PC-3 (cell line): ENCODE measurements around the gene TBL3. TPM values are rescaled to one million over a fixed set of nuclear protein-coding genes. Genes with fewer than 3 reads are reported as not detected.
"Not testable (repeated sequence)": the region's sequence is repeated elsewhere in the genome, so short reads cannot be mapped to it uniquely, and the experiment has no call there.

Source experiments
- ATAC-seq: fragments of 200-7000 bp; cut with Tn5 transposase; 2 replicates; pipeline ENCODE4 v1.9.1; 2020; ENCODE audit warnings: mild to moderate bottlenecking, moderate library complexity
- BruUV-seq: library from RNA; stranded (reverse); fragments of 400-500 nt; replicated peaks from 2 replicates; lab custom pipeline; 2021; lab: Mats Ljungman, UMichigan
- CTCF ChIA-PET: fragments of 300-600 bp; sonication (Branson Sonifier 250); formaldehyde crosslinking; loops from one replicate; lab custom pipeline; 2022; ENCODE audit warnings: antibody characterized with exemption; lab: Charles Lee
- POLR2A ChIA-PET: fragments of 300-600 bp; sonication (Branson Sonifier 250); formaldehyde crosslinking; loops from one replicate; lab custom pipeline; 2022; ENCODE audit warnings: antibody characterized with exemption; ENCODE audit not compliant: unreplicated experiment; lab: Charles Lee
- DNase-seq: peaks from one replicate; pipeline ENCODE4 v3.0.0-alpha.2; 2015
- H2AFZ ChIP-seq: fragments of 300-600 bp; sonication (generic); 2 replicates; pipeline ENCODE4 v1.6.0; 2016; ENCODE audit warnings: antibody characterized with exemption, low read length
- H3F3A ChIP-seq: fragments of 300-600 bp; sonication (generic); one replicate; pipeline ENCODE4 v1.6.0; 2017; ENCODE audit warnings: antibody characterized with exemption, low read length, control low read depth, mild to moderate bottlenecking; ENCODE audit not compliant: unreplicated experiment
- H3K27ac ChIP-seq: fragments of 300-600 bp; sonication (generic); 2 replicates; pipeline ENCODE4 v1.5.1; 2016; ENCODE audit warnings: mild to moderate bottlenecking, low read length
- H3K27me3 ChIP-seq: fragments of 300-600 bp; sonication (generic); 2 replicates; pipeline ENCODE4 v1.6.1; 2016; ENCODE audit warnings: low read length, mixed read lengths
- H3K36me3 ChIP-seq: fragments of 300-600 bp; sonication (generic); 2 replicates; pipeline ENCODE4 v1.6.1; 2016; ENCODE audit warnings: low read depth, mixed run types, low read length, mixed read lengths
- H3K4me1 ChIP-seq: fragments of 300-600 bp; sonication (generic); 2 replicates; pipeline ENCODE4 v1.5.1; 2016; ENCODE audit warnings: low read length; ENCODE audit not compliant: insufficient read depth
- H3K4me2 ChIP-seq: fragments of 300-600 bp; sonication (generic); 2 replicates; pipeline ENCODE4 v1.6.0; 2016; ENCODE audit warnings: low read length
- H3K4me3 ChIP-seq: fragments of 300-600 bp; sonication (generic); 2 replicates; pipeline ENCODE4 v1.5.1; 2016; ENCODE audit warnings: mild to moderate bottlenecking, low read length, mixed read lengths
- H3K79me2 ChIP-seq: fragments of 300-600 bp; sonication (generic); 2 replicates; pipeline ENCODE4 v1.6.1; 2017; ENCODE audit warnings: low read length, mixed read lengths
- H3K9ac ChIP-seq: fragments of 300-600 bp; sonication (generic); 2 replicates; pipeline ENCODE4 v1.6.0; 2016; ENCODE audit warnings: mild to moderate bottlenecking, low read length
- H3K9me2 ChIP-seq: fragments of 300-600 bp; sonication (generic); replicated peaks from 2 replicates; pipeline ENCODE4 v1.6.1; 2016; ENCODE audit warnings: mixed run types, low read length, mixed read lengths
- H3K9me3 ChIP-seq: fragments of 300-600 bp; sonication (generic); 2 replicates; pipeline ENCODE4 v1.6.1; 2016; ENCODE audit warnings: low read length, mixed read lengths
- H4K20me1 ChIP-seq: fragments of 300-600 bp; sonication (generic); 2 replicates; pipeline ENCODE4 v1.6.1; 2016; ENCODE audit warnings: low read length, mixed read lengths
- CTCF ChIP-seq: fragments of 300-600 bp; sonication (generic); conservative IDR thresholded peaks from 2 replicates; pipeline ENCODE4 v1.5.1; 2017; ENCODE audit warnings: antibody characterized with exemption, low read depth, mild to moderate bottlenecking, low read length
- EZH2 ChIP-seq: fragments of 300-600 bp; sonication (generic); IDR thresholded peaks from one replicate; pipeline ENCODE4 v1.6.1; 2017; ENCODE audit warnings: antibody characterized with exemption, mild to moderate bottlenecking, low read length; ENCODE audit not compliant: unreplicated experiment
- EZH2phosphoT487 ChIP-seq: fragments of 300-600 bp; sonication (generic); IDR thresholded peaks from 2 replicates; pipeline ENCODE4 v1.6.1; 2018; ENCODE audit warnings: mild to moderate bottlenecking, antibody characterized with exemption, low read length, borderline replicate concordance
- intact Hi-C: fragments of 100-400 bp; cut with micrococcal nuclease; formaldehyde crosslinking; loops from 2 replicates; pipeline ENCODE4 v1.9.0; 2023
- total RNA-seq: library from RNA; depleted of rRNA; stranded (reverse); fragments of >200 nt; gene quantifications from 2 replicates; pipeline ENCODE4 v1.2.3, GENCODE V29; 2014

Gene TBL3
- total RNA-seq, 1 experiment from 2014 or later = 71.5 TPM

- POLR2A ChIA-PET = no interaction called here
These were observed 10.9 kb upstream of the TBL3 start for GRCh38 chr16:1960665-1961630.

DNA sequence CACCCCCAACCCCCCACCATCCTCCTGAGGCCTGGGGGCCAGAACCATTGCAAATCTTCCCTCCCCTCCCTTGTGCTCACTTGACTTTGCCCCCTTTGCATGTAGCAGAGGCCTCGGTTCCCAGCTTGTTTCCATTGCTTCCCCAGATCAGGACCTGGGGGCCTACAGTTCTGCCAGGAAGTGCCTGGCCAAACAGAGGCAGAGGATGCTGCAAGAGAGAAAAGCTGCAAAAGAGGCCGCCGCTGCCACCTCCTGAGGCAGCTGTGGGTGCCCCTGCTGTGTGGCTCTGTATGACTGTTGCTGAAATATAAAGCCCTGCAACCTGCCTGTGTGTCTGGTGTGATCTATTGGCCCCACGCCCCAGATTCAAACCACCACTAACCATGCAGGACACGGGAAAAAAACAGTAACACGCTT is 10.2 kb upstream of the TBL3 start:
- peak overlapping the region; percentile 40; the same call in 1 of the 2 replicates for H3K4me3 ChIP-seq
- no peak for DNase-seq
- peaks cover 19% of the 10 kb centered on the region for H4K20me1 ChIP-seq
- ChIA-PET CTCF (no interaction called here), POLR2A (no interaction called here)
- no TSS peak for BruUV-seq
- no peak overlapping the region for H3K27ac ChIP-seq
- H2AFZ ChIP-seq = no peak overlapping the region
- peak overlapping the region; percentile 92 for H3K4me2 ChIP-seq
- H3K9me3 ChIP-seq = no peaks in the 10 kb centered on the region
- H3K79me2 ChIP-seq = peaks cover 56% of the 10 kb centered on the region
- no peaks in the 10 kb centered on the region for H3K9me2 ChIP-seq
- H3K36me3 ChIP-seq = peaks cover 22% of the 10 kb centered on the region
- TF ChIP-seq EZH2phosphoT487 (no peak), CTCF (no peak), EZH2 (no peak)
- H3K4me1 ChIP-seq = peaks cover 9% of the 10 kb centered on the region; the same call in 1 of the 2 replicates
- no peaks in the 10 kb centered on the region for H3K27me3 ChIP-seq
- H3F3A ChIP-seq = peaks cover 16% of the 10 kb centered on the region
- intact Hi-C loops = no loop called here
- no peak for ATAC-seq
- no peak overlapping the region for H3K9ac ChIP-seq

More at GRCh38 chr16:1960665-1961630, 10.9 kb upstream of the TBL3 start:
- CTCF ChIA-PET = interaction anchor here (0.7 kb wide), 1 partner anchor 55 kb away, joined by 3 read pairs; no protein-coding TSS in a partner anchor
- H3K9ac ChIP-seq = peak overlapping the region; percentile 90; the same call in 1 of the 2 replicates
- H3K4me1 ChIP-seq = peaks cover 9% of the 10 kb centered on the region; the same call in 1 of the 2 replicates
- peak overlapping the region; percentile 91 for H3K4me3 ChIP-seq
- H2AFZ ChIP-seq = no peak overlapping the region
- TSS peak; percentile 12 for BruUV-seq
- H3K9me2 ChIP-seq = no peaks in the 10 kb centered on the region
- no peaks in the 10 kb centered on the region for H3K27me3 ChIP-seq
- peak; percentile 56 for DNase-seq
- H3K79me2 ChIP-seq = peaks cover 55% of the 10 kb centered on the region
- peaks cover 22% of the 10 kb centered on the region for H3K36me3 ChIP-seq
- intact Hi-C loops = no loop called here
- H3K9me3 ChIP-seq = no peaks in the 10 kb centered on the region
- H4K20me1 ChIP-seq = peaks cover 19% of the 10 kb centered on the region
- peak; percentile 25 for ATAC-seq
- H3F3A ChIP-seq = peaks cover 16% of the 10 kb centered on the region
- H3K4me2 ChIP-seq = peak overlapping the region; percentile 90
- 0 out of 2 replicates have a peak overlapping the region, but pooled peaks have one; percentile 14 for H3K27ac ChIP-seq
- TF ChIP-seq EZH2phosphoT487 (no peak), EZH2 (no peak), CTCF (no peak)

DNA sequence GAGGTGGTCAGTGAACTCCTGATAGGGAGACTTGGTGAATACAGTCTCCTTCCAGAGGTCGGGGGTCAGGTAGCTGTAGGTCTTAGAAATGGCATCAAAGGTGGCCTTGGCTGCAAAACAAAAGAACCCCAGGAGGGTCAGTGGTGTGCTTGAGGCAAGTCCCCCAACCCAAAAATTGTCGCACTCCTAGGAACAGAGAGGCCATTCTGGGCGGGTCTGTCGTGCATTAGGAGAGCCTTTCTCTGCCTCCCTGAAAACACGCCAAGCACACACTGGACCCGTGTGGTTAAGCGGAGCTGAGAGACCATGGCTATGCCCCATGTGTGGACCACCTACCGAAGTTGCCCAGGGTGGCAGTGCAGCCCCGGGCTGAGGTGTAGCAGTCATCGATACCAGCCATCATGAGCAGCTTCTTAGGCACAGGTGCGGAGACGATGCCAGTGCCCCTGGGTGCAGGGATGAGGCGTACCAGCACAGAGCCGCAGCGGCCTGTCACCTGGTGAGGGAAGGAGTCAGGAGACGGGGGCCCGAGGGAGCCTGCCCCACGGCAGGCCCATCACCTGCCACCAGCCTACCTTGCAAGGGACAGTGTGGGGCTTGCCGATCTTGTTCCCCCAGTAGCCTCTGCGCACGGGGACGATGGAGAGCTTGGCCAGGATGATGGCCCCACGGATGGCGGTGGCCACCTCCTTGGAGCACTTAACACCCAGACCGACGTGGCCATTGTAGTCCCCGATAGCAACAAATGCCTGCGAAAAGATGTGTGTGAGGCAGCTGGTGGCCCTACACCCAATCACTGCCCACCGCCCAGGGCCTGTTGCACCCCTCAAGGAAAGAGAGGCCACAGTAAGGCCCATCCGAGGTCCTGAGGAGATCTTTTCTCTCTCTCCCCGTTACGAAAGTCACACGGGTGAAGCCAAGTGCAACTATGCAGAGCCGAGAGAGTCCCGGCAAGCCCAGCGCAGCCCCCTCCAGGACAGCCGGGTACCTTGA is 9.4 kb upstream of the TBL3 start:
- H3K9me2 ChIP-seq, DNase-seq, H3K27me3 ChIP-seq, H3K9me3 ChIP-seq, H3K27ac ChIP-seq, H3K4me1 ChIP-seq, H2AFZ ChIP-seq, POLR2A ChIA-PET, CTCF ChIA-PET, intact Hi-C loops, ATAC-seq: not testable (repeated sequence)
- peaks cover 19% of the 10 kb centered on the region for H4K20me1 ChIP-seq
- peak overlapping the region; percentile 99; the same call in 1 of the 2 replicates for H3K9ac ChIP-seq
- BruUV-seq = TSS peak; percentile 71
- H3K4me2 ChIP-seq = peak overlapping the region; percentile 92
- peak overlapping the region; percentile 96 for H3K4me3 ChIP-seq
- peaks cover 22% of the 10 kb centered on the region for H3K36me3 ChIP-seq
- H3K79me2 ChIP-seq = peaks cover 56% of the 10 kb centered on the region
- peaks cover 16% of the 10 kb centered on the region for H3F3A ChIP-seq
